NCI-H446 (cell line): Measurements from ENCODE around the gene ZDHHC8.
A peak's percentile ranks its signal among the peaks of the same experiment; 100 is the strongest.

ENCODE experiments used
- DNase-seq, 2 experiments: peaks; one replicate each; lab custom pipeline; 2025; lab: John Stamatoyannopoulos, UW

Gene ZDHHC8

GRCh38 chr22:20114506-20115475, 16.8 kb upstream of the ZDHHC8 start:
- DNase-seq: no peak

GRCh38 chr22:20115691-20116375, 15.8 kb upstream of the ZDHHC8 start, which contains the start of gene RANBP1:
TSS of gene RANBP1 (plus strand) at chr22:20116104. CDS start at chr22:20116185, 81 bp downstream.
- no peak for DNase-seq

- DNase-seq: no peak
Observed at GRCh38 chr22:20116376-20116950, 15.1 kb upstream of the ZDHHC8 start.

DNA sequence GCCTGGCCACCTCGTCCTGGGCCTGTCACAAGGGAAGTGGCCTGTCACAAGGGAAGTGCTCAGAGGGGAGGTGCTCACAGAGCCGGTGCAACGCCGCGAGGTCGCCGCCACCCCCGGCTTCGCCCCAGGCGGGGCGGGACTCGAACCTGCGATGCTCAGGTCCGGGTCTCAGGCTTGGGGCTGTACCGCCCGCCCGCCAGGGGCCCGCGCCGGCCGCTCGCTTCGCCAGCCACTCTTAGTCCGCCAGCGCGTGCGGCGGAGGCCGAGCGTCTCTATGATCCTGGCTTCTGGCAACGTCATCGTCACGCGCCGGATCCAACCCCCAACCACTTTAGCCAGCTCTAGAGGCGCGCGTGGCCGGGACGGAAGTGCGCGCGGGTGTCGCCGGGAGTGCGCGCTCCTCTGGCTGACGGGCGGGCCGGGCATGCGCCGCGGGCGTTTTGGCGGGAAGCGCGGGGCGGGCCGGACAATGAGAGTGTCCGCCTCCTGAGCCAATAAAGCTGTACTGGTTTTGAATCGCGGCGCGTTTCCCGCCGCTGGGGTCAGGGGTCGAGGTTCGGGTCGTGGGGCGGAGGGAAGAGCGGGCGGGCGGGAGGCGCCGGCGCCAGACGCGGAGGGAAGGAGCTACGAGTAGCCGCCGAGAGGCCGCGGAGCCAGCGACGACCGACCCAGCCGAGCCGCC, 14.5 kb upstream of the ZDHHC8 start, which contains the start of gene TRMT2A:
Gene TRMT2A, minus strand, starts transcription at position 276 of the 682 bp plus-strand sequence. CDS start 320 bp downstream, outside the sequence.
- DNase-seq: peak; percentile 94 to 99

DNA sequence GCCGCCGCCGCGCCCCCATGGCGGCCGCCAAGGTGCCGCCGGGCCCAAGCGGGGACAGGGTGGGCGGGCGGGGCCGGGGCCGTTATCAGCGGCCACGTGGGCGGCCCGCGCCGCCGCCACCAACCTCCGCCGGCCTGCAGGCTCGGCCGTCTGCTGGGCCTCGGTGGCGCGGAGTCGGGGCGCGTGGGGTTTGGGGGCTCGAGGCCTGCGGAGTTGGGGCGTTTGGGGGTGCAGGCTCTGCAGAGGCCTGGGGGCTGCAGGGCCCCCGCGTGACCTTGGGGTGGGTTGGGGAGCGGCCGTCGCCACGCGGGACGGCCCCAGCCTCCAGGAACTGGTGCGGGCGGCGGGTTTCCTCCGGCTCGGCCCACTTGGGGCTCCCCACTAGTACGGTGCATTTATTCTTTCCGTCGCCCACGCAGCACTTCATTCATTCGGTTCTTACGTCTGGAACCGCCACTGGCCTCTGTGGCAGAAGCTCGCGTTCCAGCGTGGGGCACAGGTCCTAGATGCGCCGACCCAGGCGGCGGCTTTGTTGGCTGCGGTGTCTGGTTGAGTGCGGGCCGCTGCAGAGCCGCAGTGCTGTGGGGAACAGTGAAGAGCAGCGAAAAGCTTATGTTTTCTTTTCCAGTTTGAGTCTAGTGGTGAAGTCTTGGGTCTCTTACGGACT, 13.8 kb upstream of the ZDHHC8 start:
- DNase-seq: peak in 1 of 2 experiments; percentile 33

GRCh38 chr22:20118300-20119020, 13.1 kb upstream of the ZDHHC8 start:
- DNase-seq: no peak

DNA sequence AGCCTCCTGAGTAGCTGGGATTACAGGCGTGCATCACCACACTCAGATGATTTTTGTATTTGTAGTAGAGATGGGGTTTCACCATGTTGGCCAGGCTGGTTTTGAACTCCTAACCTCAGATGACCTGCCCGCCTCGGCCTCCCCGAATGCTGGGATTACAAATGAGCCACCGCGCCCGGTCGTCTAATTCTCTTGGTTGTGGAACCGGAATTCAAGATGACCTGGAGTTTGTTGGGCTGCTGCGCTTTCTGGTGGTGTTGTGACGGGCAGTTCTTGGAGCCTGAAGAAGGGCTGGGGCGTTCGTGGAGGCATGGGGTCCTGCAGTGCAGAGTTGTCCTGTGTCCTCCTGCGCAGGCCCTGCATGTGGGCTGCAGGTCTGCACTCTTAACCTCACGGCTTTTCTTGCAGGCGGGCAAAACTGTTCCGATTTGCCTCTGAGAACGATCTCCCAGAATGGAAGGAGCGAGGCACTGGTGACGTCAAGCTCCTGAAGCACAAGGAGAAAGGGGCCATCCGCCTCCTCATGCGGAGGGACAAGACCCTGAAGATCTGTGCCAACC, 9.7 kb upstream of the ZDHHC8 start:
- DNase-seq: no peak

DNA sequence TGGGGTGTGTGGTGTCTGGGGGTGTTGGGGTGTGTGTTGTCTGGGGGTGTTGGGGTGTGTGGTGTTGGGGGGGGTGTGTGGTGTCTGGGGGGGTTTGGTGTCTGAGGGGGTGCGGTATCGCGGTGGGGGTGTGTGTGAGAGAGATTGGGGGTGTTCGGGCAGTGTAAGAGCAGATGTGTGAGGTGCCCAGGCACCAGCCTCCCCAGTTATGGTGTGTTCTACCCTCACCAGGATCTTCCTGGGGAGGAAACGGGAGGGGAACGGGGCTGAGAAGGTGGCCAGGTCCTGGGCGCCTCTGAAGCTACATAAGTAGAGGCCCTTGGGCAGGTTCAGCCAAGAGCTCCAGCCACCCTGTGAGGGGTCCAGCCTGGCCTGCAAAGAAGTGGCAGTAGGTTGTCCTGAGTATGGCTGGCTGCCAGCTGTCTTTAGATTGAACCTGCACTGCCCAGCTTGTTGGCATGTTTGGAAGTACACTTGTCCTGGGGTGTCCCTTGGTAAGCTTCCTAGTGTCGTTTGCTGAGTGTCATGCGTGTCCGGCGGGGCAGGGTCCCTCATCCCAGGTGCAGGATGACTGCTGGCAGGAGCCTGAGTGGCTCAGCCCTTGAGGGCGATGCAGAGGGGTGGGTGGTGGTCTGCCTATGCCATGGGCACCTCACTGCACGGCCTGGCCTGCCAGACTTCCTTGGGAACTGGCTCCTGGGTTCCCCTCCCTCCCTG, 8.1 kb upstream of the ZDHHC8 start:
- DNase-seq: no peak

DNA sequence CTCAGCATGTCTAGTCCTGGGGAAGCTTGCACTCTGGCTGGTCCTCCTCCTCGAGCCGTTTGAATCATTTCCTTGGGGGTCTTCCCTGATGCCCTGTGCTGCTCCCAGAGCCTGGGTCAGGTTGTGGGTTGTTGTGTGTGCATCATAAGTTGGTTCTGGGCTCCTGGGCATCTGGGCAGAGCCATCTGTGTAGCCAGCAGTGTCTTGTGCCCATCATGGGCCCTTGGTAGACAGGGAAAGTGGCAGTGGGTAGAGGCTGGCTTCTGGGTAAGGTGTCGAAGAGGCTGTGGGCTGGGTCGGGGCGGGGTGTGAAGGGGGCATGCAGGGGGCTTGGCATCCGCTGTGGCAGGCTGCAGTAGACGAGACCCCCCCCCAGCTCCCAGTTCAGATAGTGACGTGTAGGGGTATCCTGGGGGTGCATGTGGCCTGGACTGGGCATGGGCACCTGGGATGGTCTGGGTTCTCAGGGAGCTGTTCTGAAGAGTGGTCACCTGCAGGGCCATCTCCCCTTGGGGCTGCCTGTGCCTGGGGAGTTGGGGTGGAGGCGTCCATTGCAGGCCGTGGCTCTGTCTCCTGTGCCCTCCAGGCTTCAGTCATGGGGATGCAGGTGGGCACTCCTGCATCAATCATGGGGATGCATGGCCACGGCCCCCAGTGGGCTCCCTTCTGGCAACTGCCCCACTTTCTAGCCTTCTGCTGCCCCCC, 7.4 kb upstream of the ZDHHC8 start:
- no peak for DNase-seq

DNA sequence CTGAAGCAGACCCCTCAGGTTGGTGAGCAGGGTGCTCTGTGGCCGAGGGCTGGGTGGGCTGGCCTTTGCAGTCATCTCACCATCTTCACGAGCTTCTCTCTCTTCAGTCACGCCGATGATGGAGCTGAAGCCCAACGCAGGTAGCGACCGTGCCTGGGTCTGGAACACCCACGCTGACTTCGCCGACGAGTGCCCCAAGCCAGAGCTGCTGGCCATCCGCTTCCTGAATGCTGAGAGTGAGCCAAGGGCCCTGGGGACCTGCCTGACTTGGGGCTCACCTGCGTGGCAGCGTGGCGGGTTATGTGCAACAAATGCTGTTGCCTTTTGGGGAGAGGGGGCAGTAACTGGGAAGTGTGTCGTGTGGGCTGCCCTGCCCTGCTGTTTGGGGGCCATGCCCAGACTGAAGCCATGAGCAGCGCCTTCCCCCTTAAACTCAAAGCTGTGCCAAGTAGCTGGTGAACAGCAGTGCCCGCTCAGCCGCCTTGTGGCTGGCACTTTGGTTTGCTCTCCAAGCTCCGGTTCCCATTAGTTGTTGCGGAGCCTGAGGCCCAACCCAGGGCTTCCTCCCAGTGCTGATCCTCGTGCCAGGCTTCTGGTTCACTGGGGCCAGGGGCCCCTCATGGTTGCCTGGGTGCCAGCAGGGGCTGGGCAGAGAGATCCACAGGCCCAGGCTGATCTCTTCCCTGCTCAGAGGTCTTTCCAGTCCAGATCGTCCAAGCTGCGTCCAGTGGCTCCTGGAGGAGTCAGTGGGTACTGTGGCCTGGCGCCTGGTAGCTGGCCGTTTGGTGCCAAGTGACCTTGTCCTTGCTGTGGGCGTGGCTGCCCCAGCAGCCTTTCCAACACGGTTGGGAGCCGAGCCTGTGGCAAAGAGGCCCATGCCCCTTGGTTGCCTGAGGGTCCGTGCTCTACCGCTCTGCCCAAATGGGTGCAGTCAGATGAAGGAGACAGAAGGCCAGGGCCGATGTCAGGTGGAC, 6.1 kb upstream of the ZDHHC8 start:
- no peak for DNase-seq

- DNase-seq: no peak
Observed at GRCh38 chr22:20126284-20127029, 5.1 kb upstream of the ZDHHC8 start.

DNA sequence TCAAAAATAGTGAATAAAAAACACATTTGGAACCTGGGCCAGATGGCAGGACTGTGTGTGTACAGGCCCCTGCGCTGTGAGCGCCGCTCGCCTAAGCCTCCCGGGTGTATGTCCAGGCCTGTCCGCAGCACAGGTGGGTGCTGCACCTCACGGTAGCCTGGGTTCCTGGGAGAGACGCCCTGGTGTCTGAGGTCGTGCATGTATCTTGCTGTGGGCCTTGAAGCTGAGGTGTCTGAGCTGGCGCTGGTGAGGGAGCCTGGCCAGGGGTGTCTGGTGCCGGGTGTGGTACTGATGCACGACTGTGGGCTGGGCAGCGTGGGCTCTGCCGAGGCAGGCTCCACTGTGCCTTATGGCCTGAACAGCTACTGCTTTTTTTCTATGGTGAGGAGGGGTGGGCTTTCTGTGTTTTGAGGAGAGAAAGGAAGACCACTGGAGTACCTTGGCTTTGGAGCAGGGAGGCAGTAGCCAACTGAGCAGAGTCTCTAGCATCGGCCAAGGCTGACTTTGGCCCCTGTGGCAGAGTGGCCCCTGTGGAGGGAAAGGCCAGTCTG, 4.2 kb upstream of the ZDHHC8 start:
- no peak for DNase-seq

- no peak for DNase-seq
Observed at GRCh38 chr22:20127869-20128618, 3.6 kb upstream of the ZDHHC8 start.

DNA sequence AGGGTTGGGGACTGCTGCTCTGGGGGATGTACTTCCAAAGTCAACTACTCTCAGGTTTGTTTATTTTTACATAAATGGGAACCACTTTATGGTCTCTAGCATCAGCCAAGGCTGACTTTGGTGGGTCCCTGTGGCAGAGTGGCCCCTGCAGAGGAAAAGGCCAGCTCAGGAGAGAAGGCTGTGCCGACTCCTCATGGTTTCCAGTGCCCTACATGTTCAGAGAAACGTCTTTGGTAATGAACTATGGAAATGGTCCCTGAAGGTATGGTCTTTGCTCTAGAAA, 3.0 kb upstream of the ZDHHC8 start:
- no peak for DNase-seq

GRCh38 chr22:20128902-20129746, 2.5 kb upstream of the ZDHHC8 start:
- DNase-seq: peak in 1 of 2 experiments; percentile 37

- DNase-seq: no peak
Observed at GRCh38 chr22:20129747-20130014, 1.9 kb upstream of the ZDHHC8 start.
